ENCODE data around the gene C3orf20.

GRCh38 chr3:14647976-14648955 is 26.7 kb upstream of the C3orf20 start:
- no peak for TF ChIP-seq CTCF (IDR thresholded peaks at IDR 0.05)
- TF ChIP-seq POLR2A (IDR thresholded peaks at IDR 0.05), result no peak
- no peak for TF ChIP-seq POLR2AphosphoS5 (IDR thresholded peaks at IDR 0.05)
- TF ChIP-seq EP300 (IDR thresholded peaks at IDR 0.05), result no peak

All from sigmoid colon (tissue), 4 donors.